Stimulated activated naive B cell treated with anti-CD40 and anti-IgM and Interleukin-4, amounts not matched to agents 10 μg/mL and 1 μg/mL and 100 μg/mL, for 72 hours (primary cell): ENCODE data around the gene PALS2.

ENCODE experiments used
- ATAC-seq, 2 donors: fragments of 150-1000 bp; cut with Tn5 transposase; replicated peaks; 2 replicates each; pipeline ENCODE4 v1.10.0; 2021; ENCODE audit warnings: moderate library complexity in 1 of 2
- DNase-seq: peaks from one replicate; pipeline ENCODE4 v3.0.0; 2021
- H3K27ac Mint-ChIP-seq: one replicate; pipeline ENCODE4 v1.8.0; 2022; ENCODE audit warnings: mild to moderate bottlenecking, mixed read lengths
- H3K27me3 Mint-ChIP-seq, 2 donors: one replicate each; pipeline ENCODE4 v1.8.0; 2022; ENCODE audit warnings: mixed read lengths in 2 of 2
- H3K36me3 Mint-ChIP-seq, 2 donors: one replicate each; pipeline ENCODE4 v1.8.0; 2022; ENCODE audit warnings: mixed read lengths in 2 of 2, mild to moderate bottlenecking in 1 of 2
- H3K4me1 Mint-ChIP-seq, 2 donors: one replicate each; pipeline ENCODE4 v1.8.0; 2022; ENCODE audit warnings: mixed read lengths in 2 of 2, mild to moderate bottlenecking in 1 of 2
- H3K4me3 Mint-ChIP-seq, 2 donors: one replicate each; pipeline ENCODE4 v1.8.0; 2022; ENCODE audit warnings: mild to moderate bottlenecking in 2 of 2, mixed read lengths in 2 of 2, moderate library complexity in 1 of 2
- H3K9me3 Mint-ChIP-seq, 2 donors: one replicate each; pipeline ENCODE4 v1.8.0; 2022; ENCODE audit warnings: mixed read lengths in 2 of 2, mild to moderate bottlenecking in 1 of 2

Gene PALS2

GRCh38 chr7:24573554-24574338 lies 494 bp downstream of the PALS2 start:
- ATAC-seq (peak; percentile 48 to 53), DNase-seq (peak; percentile 47)
- peak overlapping the region; percentile 90 to 92 for H3K4me3 Mint-ChIP-seq
- no peaks in the 10 kb centered on the region for H3K9me3 Mint-ChIP-seq
- peak overlapping the region; percentile 86 for H3K27ac Mint-ChIP-seq
- peaks cover 0 to 1% of the 10 kb centered on the region in 2 donors for H3K36me3 Mint-ChIP-seq
- peaks cover 5 to 10% of the 10 kb centered on the region in 2 donors for H3K27me3 Mint-ChIP-seq
- H3K4me1 Mint-ChIP-seq: peaks cover 21 to 38% of the 10 kb centered on the region in 2 donors

GRCh38 chr7:24574386-24574785 lies 1.1 kb downstream of the PALS2 start:
- Mint-ChIP-seq H3K36me3 (peaks cover 0 to 1% of the 10 kb centered on the region in 2 donors), H3K27me3 (peaks cover 5 to 10% of the 10 kb centered on the region in 2 donors), H3K9me3 (no peaks in the 10 kb centered on the region), H3K27ac (peak overlapping the region; percentile 86), H3K4me3 (peak overlapping the region; percentile 90 to 92), H3K4me1 (peaks cover 24 to 45% of the 10 kb centered on the region in 2 donors)
- ATAC-seq (no peak), DNase-seq (no peak)

- ATAC-seq: no peak
- Mint-ChIP-seq H3K27ac (no peak overlapping the region), H3K27me3 (peaks cover 5 to 10% of the 10 kb centered on the region in 2 donors), H3K4me1 (peaks cover 27 to 51% of the 10 kb centered on the region in 2 donors), H3K4me3 (peak overlapping the region; percentile 90 to 92), H3K36me3 (peaks cover 0 to 1% of the 10 kb centered on the region in 2 donors), H3K9me3 (no peaks in the 10 kb centered on the region)
- no peak for DNase-seq
Measured at GRCh38 chr7:24574950-24575349, 1.7 kb downstream of the PALS2 start.

GRCh38 chr7:24576171-24577025 lies 3.1 kb downstream of the PALS2 start:
- H3K27ac Mint-ChIP-seq: no peak overlapping the region

GRCh38 chr7:24578052-24578451 lies 4.8 kb downstream of the PALS2 start:
- H3K27ac Mint-ChIP-seq: no peak overlapping the region
- H3K4me1 Mint-ChIP-seq: peaks cover 32 to 51% of the 10 kb centered on the region in 2 donors
- H3K9me3 Mint-ChIP-seq: no peaks in the 10 kb centered on the region
- H3K36me3 Mint-ChIP-seq: peaks cover 0 to 4% of the 10 kb centered on the region in 2 donors
- DNase-seq (no peak), ATAC-seq (no peak)
- no peak overlapping the region for H3K4me3 Mint-ChIP-seq
- H3K27me3 Mint-ChIP-seq: no peaks in the 10 kb centered on the region

More at GRCh38 chr7:24576171-24577025, 3.1 kb downstream of the PALS2 start:
- Mint-ChIP-seq H3K4me3 (no peak overlapping the region), H3K9me3 (no peaks in the 10 kb centered on the region), H3K36me3 (peaks cover 0 to 4% of the 10 kb centered on the region in 2 donors), H3K27me3 (peaks cover 0 to 4% of the 10 kb centered on the region in 2 donors), H3K4me1 (peaks cover 32 to 51% of the 10 kb centered on the region in 2 donors)
- DNase-seq (no peak), ATAC-seq (peak in 1 of 2 donors; percentile 33)

- H3K27me3 Mint-ChIP-seq: no peaks in the 10 kb centered on the region
- H3K4me1 Mint-ChIP-seq: peaks cover 24 to 38% of the 10 kb centered on the region in 2 donors
- H3K4me3 Mint-ChIP-seq: no peak overlapping the region
- ATAC-seq: no peak
- DNase-seq: no peak
- H3K36me3 Mint-ChIP-seq: peaks cover 0 to 3% of the 10 kb centered on the region in 2 donors
- H3K9me3 Mint-ChIP-seq: no peaks in the 10 kb centered on the region
- no peak overlapping the region for H3K27ac Mint-ChIP-seq
Measured at GRCh38 chr7:24580283-24580946, 7.2 kb downstream of the PALS2 start.

- no peaks in the 10 kb centered on the region for H3K9me3 Mint-ChIP-seq
- H3K36me3 Mint-ChIP-seq: peaks cover 3% of the 10 kb centered on the region in 2 donors
- ATAC-seq (no peak), DNase-seq (no peak)
- no peaks in the 10 kb centered on the region for H3K27me3 Mint-ChIP-seq
- peaks cover 25 to 35% of the 10 kb centered on the region in 2 donors for H3K4me1 Mint-ChIP-seq
- no peak overlapping the region for H3K27ac Mint-ChIP-seq
- no peak overlapping the region for H3K4me3 Mint-ChIP-seq
Measured at GRCh38 chr7:24582166-24582565, 8.9 kb downstream of the PALS2 start.

- Mint-ChIP-seq H3K4me3 (no peak overlapping the region), H3K36me3 (peaks cover 0 to 3% of the 10 kb centered on the region in 2 donors), H3K27me3 (no peaks in the 10 kb centered on the region), H3K27ac (peak overlapping the region; percentile 37), H3K9me3 (no peaks in the 10 kb centered on the region), H3K4me1 (peaks cover 19 to 38% of the 10 kb centered on the region in 2 donors)
- DNase-seq: no peak
- peak; percentile 63 to 84 for ATAC-seq
Measured at GRCh38 chr7:24587853-24588252, 14.6 kb downstream of the PALS2 start.

GRCh38 chr7:24591152-24591551 lies 17.9 kb downstream of the PALS2 start:
- no peak overlapping the region for H3K4me3 Mint-ChIP-seq
- H3K27ac Mint-ChIP-seq: no peak overlapping the region
- H3K36me3 Mint-ChIP-seq: no peaks in the 10 kb centered on the region
- H3K4me1 Mint-ChIP-seq: peaks cover 19 to 37% of the 10 kb centered on the region in 2 donors
- DNase-seq (no peak), ATAC-seq (no peak)
- H3K27me3 Mint-ChIP-seq: no peaks in the 10 kb centered on the region
- no peaks in the 10 kb centered on the region for H3K9me3 Mint-ChIP-seq

- Mint-ChIP-seq H3K27me3 (no peaks in the 10 kb centered on the region), H3K4me1 (peaks cover 3 to 7% of the 10 kb centered on the region in 2 donors), H3K27ac (no peak overlapping the region), H3K9me3 (no peaks in the 10 kb centered on the region), H3K36me3 (no peaks in the 10 kb centered on the region), H3K4me3 (no peak overlapping the region)
- ATAC-seq: peak; percentile 68 to 77
- DNase-seq: no peak
Measured at GRCh38 chr7:24595671-24596418, 22.6 kb downstream of the PALS2 start.

GRCh38 chr7:24597014-24597413 lies 23.8 kb downstream of the PALS2 start:
- peaks cover 4 to 14% of the 10 kb centered on the region in 2 donors for H3K4me1 Mint-ChIP-seq
- no peak for DNase-seq
- ATAC-seq: peak; percentile 29 to 64
- peaks cover 7 to 8% of the 10 kb centered on the region in 2 donors for H3K36me3 Mint-ChIP-seq
- no peak overlapping the region for H3K27ac Mint-ChIP-seq
- peaks cover 0 to 4% of the 10 kb centered on the region in 2 donors for H3K9me3 Mint-ChIP-seq
- H3K4me3 Mint-ChIP-seq: no peak overlapping the region
- no peaks in the 10 kb centered on the region for H3K27me3 Mint-ChIP-seq

GRCh38 chr7:24601600-24601999 lies 28.3 kb downstream of the PALS2 start:
- no peak overlapping the region for H3K27ac Mint-ChIP-seq
- H3K27me3 Mint-ChIP-seq: no peaks in the 10 kb centered on the region
- DNase-seq: no peak
- H3K9me3 Mint-ChIP-seq: peaks cover 10 to 11% of the 10 kb centered on the region in 2 donors
- H3K4me1 Mint-ChIP-seq: peaks cover 8 to 27% of the 10 kb centered on the region in 2 donors
- H3K36me3 Mint-ChIP-seq: peaks cover 24 to 27% of the 10 kb centered on the region in 2 donors
- no peak overlapping the region for H3K4me3 Mint-ChIP-seq
- no peak for ATAC-seq

- H3K4me3 Mint-ChIP-seq: no peak overlapping the region
- H3K27me3 Mint-ChIP-seq: no peaks in the 10 kb centered on the region
- peaks cover 24 to 30% of the 10 kb centered on the region in 2 donors for H3K36me3 Mint-ChIP-seq
- H3K27ac Mint-ChIP-seq: peak overlapping the region; percentile 4
- ATAC-seq (no peak), DNase-seq (no peak)
- peaks cover 11 to 12% of the 10 kb centered on the region in 2 donors for H3K9me3 Mint-ChIP-seq
- peaks cover 8 to 32% of the 10 kb centered on the region in 2 donors for H3K4me1 Mint-ChIP-seq
Measured at GRCh38 chr7:24602860-24603456, 29.7 kb downstream of the PALS2 start.
